Measurements from ENCODE around the gene CDK5.

Gene CDK5

DNA sequence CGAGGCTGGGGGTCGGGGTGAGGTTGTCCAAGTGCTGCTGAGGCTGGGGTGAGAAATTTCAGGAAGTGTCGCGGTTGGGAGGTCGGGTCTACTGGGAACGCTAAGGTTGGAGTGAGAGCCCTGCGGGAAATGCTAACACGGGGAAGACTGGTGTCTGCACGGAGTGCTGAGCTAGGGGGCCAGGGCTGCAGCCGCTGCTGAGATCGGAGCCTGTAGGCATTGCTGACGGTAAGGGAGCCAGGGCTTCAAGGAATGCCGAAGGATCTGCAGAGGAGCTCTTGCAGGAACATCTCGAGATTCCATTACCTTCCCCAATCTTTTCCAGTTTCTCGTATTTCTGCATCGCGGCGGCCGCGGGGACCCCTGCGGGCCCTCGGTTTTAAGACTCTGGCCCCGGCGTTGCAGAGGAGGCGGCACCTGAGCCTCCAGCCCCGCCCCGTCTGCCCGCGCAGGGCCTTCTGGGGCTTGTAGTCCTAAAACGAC, at the start of gene CDK5:
Gene CDK5 (minus strand): TSS at position 392 of the 483 bp plus-strand sequence. CDS start 49 bp downstream, at position 343.
- DNase-seq: no peak

DNA sequence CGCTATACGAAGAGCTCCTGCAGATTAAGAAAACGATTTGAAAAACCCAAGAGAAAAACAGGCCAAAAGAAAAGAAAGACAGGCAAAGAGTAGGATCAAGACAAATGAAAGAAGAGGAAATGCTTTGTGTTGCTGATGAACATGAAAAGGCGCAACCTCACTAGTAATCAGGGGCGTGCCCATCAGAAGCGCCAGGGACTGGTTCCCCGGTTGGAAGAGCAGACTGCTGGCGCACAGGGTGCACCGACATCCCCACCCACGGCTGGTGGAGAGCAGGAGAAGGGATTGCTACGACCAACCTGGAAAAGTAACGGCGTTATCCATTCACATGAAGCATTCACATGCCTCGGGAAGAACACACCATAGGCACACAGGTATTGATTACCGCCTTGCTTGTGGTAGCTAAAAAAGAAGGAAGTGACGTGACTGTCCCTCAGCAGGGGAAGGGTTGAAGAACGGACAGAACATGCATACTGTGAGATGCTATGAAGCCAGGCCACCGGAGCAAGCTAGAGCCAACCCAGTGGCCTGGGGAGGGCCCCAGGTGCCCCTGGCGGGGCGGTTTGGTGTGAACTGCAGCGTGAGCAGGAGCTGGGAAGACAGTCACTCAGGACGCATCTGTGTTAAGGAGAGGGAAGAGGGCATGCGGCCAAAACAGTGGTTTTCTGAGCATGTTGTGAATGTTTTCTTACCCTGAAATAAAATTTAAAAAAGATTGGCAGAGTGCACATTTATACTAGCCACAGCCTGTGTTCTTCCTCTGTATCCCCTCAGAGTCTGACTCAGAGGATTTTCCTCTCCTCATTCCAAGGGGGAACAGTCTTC, 46.9 kb upstream of the CDK5 start:
- DNase-seq: no peak

DNA sequence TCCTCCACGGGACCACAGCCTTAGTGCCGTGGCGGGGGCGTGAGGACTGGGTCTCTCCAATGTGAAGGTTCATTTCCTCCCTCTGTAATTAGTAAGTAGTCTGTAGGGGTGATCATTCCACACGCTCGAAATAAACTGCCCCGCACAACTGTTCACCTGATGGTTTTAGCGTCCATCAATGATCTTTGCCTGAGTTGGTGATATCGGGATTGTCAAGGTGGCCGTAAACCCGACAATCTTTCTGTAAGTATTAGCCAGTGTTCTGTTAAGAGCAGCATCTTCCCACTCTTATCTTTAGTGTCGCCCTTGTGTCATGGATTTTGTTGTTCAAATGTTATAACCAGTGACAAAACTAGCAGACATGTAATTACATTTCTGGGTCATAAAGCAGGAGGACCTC, 46.3 kb upstream of the CDK5 start:
- no peak for DNase-seq

DNA sequence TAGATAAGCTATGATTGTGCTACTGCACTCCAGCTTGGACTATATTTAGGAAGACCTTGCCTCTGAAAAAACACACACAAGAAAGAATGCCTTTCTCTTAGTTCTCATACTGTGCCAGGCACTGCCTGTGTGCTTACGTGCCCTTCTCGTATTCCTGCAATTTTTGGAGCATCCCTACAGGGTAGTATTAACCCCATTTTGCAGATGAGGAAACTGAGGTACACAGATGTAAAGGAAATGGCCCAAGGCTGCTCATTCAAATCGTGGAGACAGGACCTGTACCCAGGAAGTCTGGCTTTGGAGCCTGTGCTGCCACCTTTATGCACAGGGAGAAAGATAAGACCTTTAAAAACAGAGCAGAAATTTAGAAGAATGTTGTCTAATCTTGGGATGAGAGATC, 45.3 kb upstream of the CDK5 start:
- no peak for DNase-seq

DNA sequence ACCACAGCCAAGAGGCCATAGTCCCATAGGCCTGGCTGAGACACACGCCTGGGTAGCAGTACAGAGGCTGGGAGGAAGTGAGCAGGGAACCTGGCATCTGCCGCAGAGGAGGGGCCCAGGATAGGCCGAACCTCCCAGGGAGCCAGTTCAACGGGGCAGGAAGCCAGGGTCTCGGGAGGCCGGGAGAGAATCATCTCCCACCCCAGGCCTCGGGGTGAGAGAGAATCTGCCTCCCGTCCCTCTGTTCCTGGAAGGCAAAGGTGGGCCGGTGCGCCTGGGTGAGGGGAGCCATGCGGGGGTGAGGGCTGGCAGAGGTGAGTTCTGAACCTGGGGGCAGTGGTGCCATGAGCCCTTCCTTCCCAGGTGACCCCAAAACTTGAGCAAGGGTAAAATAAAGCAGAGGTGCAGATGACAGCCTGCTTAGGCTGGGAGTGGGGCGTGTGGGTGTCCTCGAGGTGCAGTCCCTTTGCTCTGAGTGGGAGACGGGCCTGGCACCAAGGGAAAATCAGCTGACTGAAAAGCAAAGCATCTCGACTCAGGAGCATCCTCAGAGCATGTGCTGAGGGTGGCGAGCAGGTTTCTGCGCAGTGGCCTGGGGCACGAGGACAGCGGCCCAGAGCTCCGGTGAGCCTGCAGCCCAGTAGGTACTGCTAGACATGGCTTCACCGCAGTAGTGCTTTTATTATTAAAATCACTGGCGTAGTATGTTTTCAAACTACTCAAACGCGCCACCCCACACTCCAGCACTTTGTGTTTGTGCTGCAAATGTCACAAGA, 44.1 kb upstream of the CDK5 start:
- no peak for DNase-seq

DNA sequence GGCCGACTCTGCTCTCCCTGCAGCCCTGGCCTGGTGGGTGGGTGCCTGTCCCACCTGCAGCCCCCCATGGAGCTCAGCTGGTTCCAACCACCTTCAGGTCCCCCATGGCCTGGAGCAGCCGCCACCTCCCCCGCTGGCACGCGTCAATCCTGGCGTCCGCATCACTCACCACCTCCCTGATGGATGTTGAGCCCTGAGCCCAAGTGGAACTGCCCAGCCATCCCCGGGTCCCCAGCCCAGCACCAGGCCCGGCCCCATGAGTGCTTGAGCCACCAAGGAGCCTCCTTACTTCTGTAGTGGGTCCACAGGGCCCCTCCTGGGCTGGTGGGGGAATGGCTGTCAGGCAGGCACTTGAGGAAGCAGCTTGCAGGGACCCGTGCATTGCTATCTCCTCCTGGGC, 43.2 kb upstream of the CDK5 start:
- DNase-seq: no peak

DNA sequence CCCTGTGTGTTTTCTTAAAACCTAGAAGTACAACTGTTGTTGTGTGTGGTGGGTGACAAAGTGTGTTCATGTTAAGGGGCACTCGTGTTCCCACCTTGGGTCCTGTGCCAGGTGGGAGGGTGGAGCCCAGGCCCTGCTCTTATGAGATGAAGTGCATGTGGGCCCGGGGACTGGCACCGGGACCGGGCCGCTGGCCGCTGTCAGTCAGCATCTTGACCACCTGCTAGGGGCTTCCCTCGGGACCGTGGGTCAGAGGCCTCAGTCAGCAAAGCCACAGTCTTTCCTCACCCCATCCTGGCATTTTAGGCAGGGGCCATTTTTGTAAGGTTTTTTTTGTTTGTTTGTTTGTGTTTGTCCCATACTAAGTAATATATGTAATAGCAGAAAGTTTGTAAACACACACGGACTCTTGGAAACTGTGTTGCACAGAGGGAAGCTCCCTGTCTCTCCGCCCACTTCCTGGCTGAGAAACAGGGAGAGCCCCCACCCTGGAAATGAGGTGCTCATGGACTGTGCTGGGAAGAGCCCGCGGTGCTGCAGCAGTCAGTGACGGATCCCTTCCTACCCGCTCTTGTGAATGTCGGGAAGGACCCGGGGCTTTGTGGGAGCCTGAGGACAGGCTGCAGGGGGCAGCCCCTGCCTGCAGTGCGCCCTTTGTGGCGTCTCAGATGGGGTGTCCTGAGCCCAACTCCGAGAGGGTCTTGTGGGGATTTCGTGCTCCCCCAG, 42.0 kb upstream of the CDK5 start:
- DNase-seq: no peak

DNA sequence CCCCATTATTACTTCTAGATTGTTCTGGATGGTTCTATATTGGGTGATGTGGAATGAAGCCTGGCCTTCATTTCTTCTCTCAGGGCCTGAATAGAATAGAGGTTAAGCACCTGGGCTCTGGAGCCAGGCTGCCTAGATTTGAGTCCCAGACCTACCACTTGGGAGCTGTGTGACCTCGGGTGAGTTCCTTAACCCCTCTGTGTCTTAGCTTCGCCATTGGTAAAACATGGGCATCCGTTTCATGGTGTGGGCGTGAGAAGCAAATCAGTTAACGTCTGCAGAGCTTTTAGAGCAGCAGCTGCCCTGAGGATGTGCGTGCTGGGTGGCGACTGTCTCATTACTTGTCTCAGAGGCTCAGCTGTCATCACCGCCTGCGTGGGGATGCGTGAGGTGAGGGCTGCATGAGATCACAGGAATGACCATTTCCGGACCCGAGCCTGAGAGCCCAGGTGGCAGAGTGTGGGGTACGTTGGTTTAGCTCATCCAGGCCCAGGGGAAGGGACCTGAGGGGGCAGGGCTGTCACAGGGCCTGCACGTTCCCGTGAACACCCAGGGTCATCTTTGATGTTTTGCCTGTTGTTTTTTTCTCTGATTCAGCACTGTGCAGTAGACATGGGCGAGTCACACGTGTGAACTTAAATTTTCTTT, 38.3 kb upstream of the CDK5 start:
- no peak for DNase-seq

DNA sequence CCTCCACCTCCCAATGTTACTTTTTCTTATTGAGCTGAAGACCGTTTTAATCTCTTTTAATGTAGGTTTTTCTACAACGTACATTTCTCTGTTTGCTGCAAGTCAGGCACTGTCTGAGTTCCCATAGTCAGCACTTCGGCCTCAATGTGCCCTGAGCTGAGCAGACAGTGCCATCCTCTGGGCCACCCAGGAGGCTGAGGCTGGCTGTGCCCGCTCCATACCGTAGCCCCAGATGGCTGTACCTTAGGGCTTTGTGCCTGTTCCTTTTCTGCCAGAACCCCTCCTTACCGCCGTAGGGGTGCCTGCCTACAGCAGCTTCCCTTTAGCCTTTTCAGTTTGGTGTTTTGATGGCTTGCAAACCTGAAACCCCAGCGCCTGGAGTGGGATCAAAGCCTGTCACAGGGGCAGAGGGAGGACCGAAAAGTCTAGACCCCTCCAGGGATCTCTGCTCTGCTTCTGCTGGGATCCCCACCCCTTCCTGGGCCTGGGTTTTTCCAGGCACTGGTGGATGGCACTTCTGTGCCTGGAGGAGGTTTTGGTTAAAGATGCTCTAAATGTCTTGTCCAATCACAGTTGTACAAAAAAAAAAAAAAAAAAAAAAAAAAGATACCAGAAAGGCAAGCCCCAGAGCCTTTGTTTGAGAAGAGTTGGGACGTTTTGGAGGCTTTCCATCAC, 37.6 kb upstream of the CDK5 start:
- DNase-seq: no peak

DNA sequence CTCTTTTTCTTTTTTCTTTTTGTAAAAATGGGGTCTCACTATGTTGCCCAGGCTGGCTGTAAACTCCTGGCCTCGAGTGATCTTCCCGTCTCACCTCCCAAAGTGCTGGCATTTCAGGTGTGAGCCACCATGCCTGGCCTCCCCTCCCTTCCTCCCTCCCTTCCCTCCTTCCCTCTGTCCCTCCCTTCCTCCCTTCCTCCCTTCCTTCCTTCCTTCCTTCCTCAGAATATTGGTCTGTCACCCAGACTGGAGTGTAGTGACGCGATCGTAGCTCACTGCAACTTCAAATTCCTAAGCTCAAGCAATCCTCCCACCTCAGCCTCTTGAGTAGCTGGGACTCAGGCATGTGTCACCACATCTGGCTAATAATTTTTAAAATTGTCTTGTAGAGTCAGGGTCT, 37.0 kb upstream of the CDK5 start:
- DNase-seq: no peak

DNA sequence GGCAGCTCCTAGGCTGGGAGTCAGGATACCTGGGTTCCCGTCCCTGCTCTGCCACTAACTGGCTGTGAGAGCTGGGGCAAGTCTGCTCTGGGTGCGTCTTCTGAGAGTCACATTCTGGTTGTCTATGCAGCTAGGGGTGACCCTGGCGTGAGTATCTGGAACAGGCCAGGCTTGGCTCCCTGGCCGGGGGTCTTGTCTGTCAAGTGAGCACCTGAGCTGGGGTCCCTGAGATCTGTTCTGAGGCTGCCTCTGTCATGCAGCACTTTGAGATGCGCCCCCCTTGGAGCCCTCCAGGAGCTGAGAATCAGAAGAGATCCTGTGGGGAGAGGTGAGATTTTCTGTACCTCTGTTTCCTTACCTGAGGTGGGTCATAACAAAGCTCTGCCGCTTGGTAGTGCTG, 36.1 kb upstream of the CDK5 start:
- no peak for DNase-seq

DNA sequence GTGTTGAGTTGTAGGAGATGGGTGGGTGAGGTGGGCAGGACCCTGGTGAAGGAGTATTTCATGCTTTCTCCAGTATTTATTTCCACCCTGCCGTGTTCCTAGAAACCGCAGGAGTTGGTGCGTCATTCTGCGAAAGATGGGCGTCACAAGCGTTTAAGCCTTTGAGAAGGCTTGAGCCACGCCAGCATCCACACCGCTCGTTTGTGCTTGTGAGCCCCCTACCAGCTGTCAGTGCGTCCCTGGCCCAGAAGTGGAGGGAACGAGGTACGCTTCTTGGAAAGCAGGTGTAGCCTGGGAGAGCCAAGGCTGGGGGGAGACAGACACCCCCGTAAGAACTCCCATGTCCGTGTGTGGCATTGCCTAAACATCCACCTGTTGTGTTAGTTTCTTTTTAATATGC, 34.3 kb upstream of the CDK5 start:
- no peak for DNase-seq

DNA sequence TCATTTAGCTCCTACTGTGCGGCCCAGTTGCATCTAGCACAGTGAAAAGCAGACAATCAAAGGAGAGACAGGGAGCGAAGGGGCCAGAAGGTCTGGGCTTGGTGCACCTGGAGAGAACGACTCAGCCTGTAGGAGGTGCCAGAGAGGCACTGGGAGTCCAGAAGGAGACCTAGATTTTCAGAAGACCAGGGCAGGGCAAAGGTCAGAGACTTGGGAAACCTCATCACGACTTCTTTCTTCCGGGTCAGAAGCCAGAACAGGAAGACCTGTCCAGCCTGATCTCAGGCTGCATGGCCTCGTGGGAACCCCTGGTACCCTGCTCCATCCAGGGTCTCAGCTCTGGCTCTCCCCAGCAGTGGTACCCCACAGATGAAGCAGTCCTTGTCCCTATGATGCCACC, 33.7 kb upstream of the CDK5 start:
- no peak for DNase-seq

DNA sequence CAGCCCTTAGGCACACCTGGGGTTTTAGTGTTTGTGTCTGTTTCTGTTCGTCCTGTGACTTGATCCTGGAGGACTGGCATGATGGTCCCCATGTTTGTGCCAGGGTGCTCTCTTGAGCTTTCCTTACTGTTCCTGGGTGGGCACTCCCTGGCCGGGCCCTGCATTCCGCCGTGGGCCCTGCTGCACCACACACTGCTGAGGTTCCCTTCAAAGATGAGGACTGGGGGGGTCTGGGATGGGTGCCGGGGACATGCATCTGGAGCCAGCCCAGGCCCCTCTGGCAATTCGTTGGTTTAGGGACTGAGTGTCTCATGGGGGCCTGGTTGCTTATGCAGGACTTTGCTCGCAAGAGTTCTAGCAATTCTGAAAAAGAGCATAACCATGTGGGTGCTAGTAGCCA, 33.3 kb upstream of the CDK5 start:
- no peak for DNase-seq

DNA sequence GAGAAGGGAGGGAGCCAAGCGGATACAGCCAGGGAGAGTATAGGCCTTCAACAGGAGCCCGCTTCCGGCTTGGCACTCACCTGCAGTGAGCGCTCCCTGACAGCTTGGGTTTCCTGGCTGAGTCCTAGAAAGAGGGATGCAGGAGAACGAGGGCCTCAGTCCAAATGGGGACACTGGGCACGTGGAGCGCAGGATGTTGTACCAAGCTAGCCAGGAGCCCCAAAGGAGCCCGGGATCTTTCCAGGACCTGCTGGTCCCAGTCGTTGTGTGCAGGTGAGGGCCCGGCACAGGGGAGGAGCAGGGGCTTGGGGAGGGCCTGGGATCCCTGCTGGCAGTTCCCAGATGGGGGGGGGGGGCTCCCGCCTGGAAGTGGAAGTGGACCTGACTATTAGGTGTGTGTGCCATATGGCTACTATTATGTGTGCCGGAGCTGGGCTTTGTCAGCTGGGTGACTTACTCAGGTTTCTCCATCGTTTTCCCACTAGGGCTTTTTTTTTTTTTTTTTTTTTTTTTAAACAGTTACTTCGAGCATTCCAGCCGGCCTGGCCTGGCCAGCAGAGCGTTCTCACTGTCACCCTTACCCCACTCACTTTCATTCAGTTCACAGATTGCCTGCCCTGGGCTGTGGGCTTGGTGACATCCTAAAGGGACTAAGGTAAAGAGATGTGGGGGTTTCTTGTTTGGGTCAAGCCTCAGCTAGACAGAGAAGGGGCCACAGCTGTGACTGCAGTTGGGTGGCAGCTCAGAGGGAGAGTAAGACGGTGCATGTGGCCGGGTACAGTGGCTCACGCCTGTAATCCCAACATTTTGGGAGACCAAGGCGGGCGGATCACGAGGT, 32.4 kb upstream of the CDK5 start:
- DNase-seq: no peak

DNA sequence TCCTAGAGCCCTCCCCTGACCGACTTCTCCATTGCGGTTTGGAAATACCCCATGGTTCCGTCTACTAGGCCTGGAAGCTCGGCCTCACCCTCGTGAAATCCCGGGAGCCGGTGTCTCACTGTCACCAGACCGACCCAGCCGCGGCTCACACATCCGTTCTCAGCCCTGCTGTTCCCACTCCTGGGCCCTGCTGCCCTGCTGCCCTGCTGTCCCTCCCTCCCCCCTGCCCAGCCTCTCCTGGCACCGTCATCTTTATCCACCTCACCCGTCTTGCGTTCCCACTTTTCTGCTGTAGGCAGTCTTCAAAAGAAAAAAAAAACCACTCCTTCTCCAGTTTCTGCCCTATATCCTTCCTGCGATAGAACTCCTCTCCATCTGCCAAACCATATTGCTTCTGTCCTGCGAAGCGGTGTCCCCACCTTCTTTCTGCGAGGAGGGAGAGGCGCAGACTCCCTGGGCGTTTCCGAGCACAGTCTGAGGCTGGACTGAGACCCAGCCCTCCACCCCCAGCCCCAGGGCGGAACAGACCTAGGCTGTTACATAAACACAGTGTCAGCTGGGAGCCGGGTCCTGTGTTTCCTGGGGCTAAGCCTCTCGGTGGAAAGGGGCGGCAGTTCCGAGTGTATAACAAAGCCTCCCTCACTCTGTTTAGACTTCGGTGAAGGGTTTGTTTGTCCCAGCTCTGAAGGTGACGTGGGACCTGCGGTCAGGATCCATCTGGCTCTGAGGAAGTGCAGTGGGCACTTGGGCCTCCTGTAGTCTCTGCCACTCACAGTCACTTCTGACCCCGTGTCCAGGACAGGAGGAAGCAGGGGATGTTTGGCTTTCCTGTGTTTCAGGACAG, 31.4 kb upstream of the CDK5 start:
- no peak for DNase-seq

DNA sequence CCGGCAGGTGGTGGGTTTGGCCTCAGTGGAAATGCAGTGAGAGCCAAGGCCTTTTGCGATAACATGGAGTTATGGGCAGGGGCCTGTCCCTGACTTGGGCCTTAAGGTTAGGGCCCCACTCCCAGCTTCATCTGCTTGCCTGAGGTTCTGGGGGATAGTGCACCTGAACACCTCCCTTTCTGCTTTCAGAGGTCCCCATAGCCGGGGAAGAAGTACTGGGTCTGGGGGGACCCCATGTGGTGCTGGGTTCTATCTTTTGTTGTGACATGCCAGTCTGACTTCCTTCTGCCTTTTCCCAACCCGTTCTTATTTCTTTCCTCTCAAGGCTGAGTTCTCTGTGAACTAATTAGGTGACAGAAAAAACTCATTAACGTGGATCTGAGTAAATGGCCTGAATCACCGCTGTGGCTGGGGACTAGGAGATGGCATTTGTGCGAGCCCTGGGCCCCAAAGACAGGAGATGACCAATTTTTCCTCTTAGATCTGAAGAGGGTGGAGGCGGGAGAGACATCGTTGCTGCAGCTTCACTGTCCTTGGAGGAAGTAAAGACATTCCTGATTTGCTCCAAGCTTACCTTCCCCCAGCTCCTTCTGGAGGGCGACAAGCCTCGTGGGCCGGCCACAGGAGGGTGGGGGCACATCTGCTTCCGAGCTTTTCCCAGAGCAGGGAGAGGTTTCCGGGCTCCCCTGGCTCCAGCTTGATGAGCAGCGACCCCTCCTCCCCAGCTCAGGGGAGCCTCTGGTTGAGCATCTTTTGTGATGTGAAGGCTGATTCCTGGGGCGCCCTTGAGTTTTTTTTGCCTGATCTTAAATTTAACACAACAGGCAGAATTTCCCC, 30.5 kb upstream of the CDK5 start:
- no peak for DNase-seq

DNA sequence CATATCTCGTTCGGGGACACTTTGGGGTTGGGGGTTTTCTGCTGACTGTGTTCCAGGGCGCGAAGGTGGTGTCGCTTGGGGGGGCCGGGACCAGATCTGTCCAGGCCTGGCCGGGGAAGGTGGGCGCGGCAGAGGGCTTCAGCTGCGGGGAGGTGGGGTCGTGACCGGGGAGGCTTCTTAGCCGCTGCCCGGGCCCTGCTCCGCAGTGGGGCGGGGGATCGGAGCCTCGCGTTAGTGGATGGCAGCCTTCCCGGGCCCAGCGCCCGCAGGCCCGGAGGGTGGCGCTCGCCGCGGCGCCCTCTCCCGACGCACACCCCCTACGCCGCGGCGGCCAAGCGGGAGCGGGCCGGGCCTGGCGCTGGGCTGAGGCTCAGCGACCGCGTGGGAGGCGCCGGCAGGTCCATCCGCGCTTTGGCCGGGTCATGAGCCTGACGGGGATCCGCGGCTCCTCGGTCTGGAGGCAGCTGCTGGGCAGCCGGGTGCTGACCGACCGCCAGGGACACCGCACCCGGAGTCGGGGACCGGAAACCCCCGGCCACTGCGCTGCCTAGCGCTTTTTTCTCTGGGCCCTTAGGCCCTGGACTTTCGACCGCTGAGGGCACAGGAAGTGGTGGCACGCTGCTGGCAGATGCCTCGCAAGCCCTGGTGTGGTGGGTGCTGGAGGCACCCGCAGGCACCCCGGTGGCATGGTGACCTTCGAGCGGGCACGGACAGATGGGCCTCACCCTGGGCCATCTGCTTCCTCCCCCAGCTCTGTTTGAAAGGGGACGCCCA, 29.7 kb upstream of the CDK5 start:
- DNase-seq: no peak

DNA sequence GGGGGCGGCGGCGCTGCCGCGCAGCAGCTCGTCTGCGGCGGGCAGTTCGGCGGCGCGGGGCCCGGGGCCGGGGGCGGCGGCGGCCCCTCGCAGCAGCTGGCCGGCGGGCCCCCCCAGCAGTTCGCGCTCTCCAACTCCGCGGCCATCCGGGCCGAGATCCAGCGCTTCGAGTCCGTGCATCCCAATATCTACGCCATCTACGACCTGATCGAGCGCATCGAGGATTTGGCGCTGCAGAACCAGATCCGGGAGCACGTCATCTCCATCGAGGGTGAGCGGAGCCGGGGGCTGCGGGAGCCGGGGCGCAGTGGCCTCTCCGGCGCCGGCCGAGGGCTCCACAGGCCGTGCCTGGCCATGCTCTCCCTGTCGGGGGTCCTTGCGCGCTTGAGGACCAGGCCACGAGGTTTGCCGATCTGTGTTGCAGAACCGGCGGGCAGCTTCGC, 29.1 kb upstream of the CDK5 start:
- DNase-seq: no peak
